ENCODE data around the gene PPM1M. TPM values are rescaled to one million over a fixed set of nuclear protein-coding genes. Genes with fewer than 3 reads are reported as not detected.

The PPM1M gene
- total RNA-seq, 1 experiment from 2014 or later, result 16.2 TPM

DNA sequence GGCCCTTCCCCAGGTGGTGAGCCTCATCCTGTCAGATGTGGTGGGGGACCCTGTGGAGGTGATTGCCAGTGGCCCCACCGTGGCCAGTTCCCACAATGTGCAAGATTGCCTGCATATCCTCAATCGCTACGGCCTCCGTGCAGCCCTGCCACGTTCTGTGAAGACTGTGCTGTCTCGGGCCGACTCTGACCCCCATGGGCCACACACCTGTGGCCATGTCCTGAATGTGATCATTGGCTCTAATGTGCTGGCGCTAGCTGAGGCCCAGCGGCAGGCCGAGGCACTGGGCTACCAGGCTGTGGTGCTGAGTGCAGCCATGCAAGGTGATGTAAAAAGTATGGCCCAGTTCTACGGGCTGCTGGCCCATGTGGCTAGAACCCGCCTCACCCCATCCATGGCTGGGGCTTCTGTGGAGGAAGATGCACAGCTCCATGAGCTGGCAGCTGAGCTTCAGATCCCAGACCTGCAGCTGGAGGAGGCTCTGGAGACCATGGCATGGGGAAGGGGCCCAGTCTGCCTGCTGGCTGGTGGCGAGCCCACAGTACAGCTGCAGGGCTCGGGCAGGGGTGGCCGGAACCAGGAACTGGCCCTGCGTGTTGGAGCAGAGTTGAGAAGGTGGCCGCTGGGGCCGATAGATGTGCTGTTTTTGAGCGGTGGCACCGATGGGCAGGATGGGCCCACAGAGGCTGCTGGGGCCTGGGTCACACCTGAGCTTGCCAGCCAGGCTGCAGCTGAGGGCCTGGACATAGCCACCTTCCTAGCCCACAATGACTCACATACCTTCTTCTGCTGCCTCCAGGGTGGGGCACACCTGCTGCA is 46.9 kb downstream of the PPM1M start:
- Histone ChIP-seq H3K27ac (no peak overlapping the region), H3K4me1 (replicated peaks; ENCODE audit: insufficient read depth) (peaks cover 7% of the 10 kb centered on the region; the same call in 1 of the 2 replicates), H3K36me3 (ENCODE audit: low read depth) (no peaks in the 10 kb centered on the region), H3K4me2 (no peak overlapping the region), H3K9me3 (ENCODE audit: insufficient read depth, low read depth) (no peaks in the 10 kb centered on the region), H3F3A (ENCODE audit: insufficient read depth, low read depth) (no peaks in the 10 kb centered on the region), H3K9me2 (ENCODE audit: insufficient read depth) (no peaks in the 10 kb centered on the region), H3K4me3 (no peak overlapping the region), H2AFZ (no peak overlapping the region), H3K27me3 (ENCODE audit: insufficient read depth, low read depth) (no peaks in the 10 kb centered on the region), H3K79me2 (ENCODE audit: low read depth) (peaks cover 6% of the 10 kb centered on the region; the same call in 1 of the 2 replicates), H4K20me1 (ENCODE audit: insufficient read depth) (no peaks in the 10 kb centered on the region)
- DNase-seq, result no peak
- ChIA-PET CTCF (interaction anchor here (0.5 to 1.4 kb wide), 3 partner anchors 47 to 157 kb away, joined by 5 to 17 read pairs (median 6); no protein-coding TSS in a partner anchor), POLR2A (ENCODE audit: unreplicated experiment) (no interaction called here)
- intact Hi-C loops (cut with micrococcal nuclease; ENCODE audit: unreplicated experiment), result loop anchor here (5.0 kb wide), 1 partner anchor 95 kb away; no protein-coding TSS in a partner anchor
- TF ChIP-seq EZH2 (IDR thresholded peaks at IDR 0.05; ENCODE audit: low read depth), result no peak
- TF ChIP-seq, protein P1, sequence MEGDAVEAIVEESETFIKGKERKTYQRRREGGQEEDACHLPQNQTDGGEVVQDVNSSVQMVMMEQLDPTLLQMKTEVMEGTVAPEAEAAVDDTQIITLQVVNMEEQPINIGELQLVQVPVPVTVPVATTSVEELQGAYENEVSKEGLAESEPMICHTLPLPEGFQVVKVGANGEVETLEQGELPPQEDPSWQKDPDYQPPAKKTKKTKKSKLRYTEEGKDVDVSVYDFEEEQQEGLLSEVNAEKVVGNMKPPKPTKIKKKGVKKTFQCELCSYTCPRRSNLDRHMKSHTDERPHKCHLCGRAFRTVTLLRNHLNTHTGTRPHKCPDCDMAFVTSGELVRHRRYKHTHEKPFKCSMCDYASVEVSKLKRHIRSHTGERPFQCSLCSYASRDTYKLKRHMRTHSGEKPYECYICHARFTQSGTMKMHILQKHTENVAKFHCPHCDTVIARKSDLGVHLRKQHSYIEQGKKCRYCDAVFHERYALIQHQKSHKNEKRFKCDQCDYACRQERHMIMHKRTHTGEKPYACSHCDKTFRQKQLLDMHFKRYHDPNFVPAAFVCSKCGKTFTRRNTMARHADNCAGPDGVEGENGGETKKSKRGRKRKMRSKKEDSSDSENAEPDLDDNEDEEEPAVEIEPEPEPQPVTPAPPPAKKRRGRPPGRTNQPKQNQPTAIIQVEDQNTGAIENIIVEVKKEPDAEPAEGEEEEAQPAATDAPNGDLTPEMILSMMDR (conservative IDR thresholded peaks at IDR 0.05), result no peak
- no TSS peak for BruUV-seq (replicated peaks)

DNA sequence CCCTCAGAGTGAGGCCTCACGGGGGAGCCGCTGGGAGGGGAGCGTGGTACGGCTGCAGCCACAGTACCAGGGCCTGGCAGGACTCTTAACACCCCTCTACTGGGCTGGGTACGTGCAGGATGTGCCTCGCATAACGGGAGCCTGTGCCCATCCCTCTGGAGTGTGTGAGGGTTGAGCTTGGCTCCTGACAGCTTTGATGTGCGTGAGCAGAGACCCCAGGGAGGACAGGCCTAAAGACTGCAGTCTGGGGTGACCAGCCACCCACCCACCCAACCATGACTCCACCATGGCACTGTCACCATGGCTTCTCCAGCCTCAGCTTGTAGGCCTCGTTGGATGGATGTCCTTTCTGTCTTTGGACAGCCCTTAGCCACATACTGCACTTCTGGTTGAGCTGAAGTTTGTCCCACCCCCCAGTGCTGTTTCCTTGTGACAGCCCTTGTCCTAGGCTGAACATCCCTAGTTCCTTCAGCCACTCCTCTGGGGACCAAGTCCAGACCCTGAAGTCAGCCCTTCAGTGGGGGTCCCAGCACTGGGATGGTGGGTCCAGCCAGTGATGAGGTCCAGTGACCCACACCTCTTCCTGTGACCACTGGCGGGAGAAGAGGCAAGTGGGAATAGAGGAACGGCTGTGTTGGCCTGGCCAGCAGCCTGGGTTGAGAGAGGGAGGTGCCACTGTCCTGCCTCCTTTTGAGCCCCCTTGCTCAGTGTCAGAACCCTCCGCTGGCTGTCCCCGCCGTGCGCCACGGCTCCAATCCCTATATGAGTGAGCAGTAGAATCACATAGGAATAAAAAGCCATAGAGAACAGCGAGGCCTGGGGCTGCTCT is 48.1 kb downstream of the PPM1M start:
- Histone ChIP-seq H2AFZ (no peak overlapping the region), H3F3A (ENCODE audit: insufficient read depth, low read depth) (no peaks in the 10 kb centered on the region), H4K20me1 (ENCODE audit: insufficient read depth) (no peaks in the 10 kb centered on the region), H3K4me1 (replicated peaks; ENCODE audit: insufficient read depth) (peaks cover 4% of the 10 kb centered on the region; the same call in 1 of the 2 replicates), H3K27ac (no peak overlapping the region), H3K4me3 (no peak overlapping the region), H3K9me3 (ENCODE audit: insufficient read depth, low read depth) (no peaks in the 10 kb centered on the region), H3K27me3 (ENCODE audit: insufficient read depth, low read depth) (no peaks in the 10 kb centered on the region), H3K9me2 (ENCODE audit: insufficient read depth) (no peaks in the 10 kb centered on the region), H3K4me2 (no peak overlapping the region), H3K79me2 (ENCODE audit: low read depth) (peaks cover 1% of the 10 kb centered on the region; the same call in 1 of the 2 replicates), H3K36me3 (ENCODE audit: low read depth) (no peaks in the 10 kb centered on the region)
- CTCF ChIA-PET, result no interaction called here
- no peak for TF ChIP-seq EZH2 (IDR thresholded peaks at IDR 0.05; ENCODE audit: low read depth)
- TF ChIP-seq, protein P1 (conservative IDR thresholded peaks at IDR 0.05), result no peak
- POLR2A ChIA-PET (ENCODE audit: unreplicated experiment), result no interaction called here
- no TSS peak for BruUV-seq (replicated peaks)
- DNase-seq, result no peak
- intact Hi-C loops (cut with micrococcal nuclease; ENCODE audit: unreplicated experiment), result loop anchor here (5.0 kb wide), 1 partner anchor 94 kb away; no protein-coding TSS in a partner anchor

DNA sequence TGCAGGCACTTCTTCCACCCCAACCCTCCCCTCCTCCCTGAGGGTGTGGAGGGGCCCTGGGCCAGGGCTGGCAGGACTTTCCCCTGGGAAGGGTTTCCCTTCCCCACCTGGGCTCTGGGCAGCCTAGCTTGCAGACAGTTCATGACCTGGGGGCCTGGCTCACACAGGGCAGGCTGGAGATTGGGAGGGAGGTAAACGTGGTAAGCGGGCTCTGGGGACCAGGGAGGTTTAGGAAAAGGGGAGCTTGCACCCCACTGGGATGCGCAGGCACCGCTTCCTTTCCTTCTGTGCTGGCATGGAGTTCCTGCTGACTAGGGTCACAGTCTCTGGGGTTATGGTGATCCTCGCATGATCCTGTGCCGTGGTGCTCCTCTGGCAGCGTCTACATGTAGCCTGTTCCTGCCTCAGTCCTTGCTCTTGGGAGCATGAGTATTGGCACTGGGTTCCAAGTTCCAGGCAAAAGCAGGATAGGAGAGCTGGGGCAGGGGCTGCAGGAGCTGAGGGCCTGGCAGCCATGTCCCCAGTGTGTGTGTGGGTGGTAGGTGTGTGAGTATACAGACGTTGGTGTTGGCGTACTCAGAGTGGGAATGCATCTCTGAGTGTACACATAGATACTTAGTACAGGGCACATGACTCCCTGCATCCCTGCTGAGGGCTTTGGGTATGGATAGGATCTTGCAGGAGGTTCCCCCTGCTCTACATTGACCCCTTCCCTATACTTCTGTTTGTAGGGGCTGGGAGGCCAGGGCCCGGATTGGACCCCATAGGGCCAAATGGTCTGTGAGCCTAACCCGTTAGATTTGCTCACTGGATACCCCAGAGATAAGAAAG is 49.0 kb downstream of the PPM1M start:
- H3K27ac ChIP-seq, result no peak overlapping the region
- no peak overlapping the region for H3K4me2 ChIP-seq
- intact Hi-C loops (cut with micrococcal nuclease; ENCODE audit: unreplicated experiment), result loop anchor here (5.0 kb wide), 1 partner anchor 93 kb away; no protein-coding TSS in a partner anchor
- no peaks in the 10 kb centered on the region for H4K20me1 ChIP-seq (ENCODE audit: insufficient read depth)
- POLR2A ChIA-PET (ENCODE audit: unreplicated experiment), result interaction anchor here (0.6 kb wide), 1 partner anchor 625 kb away, joined by 3 read pairs; no protein-coding TSS in a partner anchor
- H3K9me3 ChIP-seq (ENCODE audit: insufficient read depth, low read depth), result no peaks in the 10 kb centered on the region
- no TSS peak for BruUV-seq (replicated peaks)
- H3K4me1 ChIP-seq (replicated peaks; ENCODE audit: insufficient read depth), result no peaks in the 10 kb centered on the region
- CTCF ChIA-PET, result no interaction called here
- H3K79me2 ChIP-seq (ENCODE audit: low read depth), result no peaks in the 10 kb centered on the region
- H3K27me3 ChIP-seq (ENCODE audit: insufficient read depth, low read depth), result no peaks in the 10 kb centered on the region
- TF ChIP-seq, protein P1 (conservative IDR thresholded peaks at IDR 0.05), result no peak
- TF ChIP-seq EZH2 (IDR thresholded peaks at IDR 0.05; ENCODE audit: low read depth), result no peak
- H3K36me3 ChIP-seq (ENCODE audit: low read depth), result no peaks in the 10 kb centered on the region
- no peak overlapping the region for H2AFZ ChIP-seq
- H3K4me3 ChIP-seq, result no peak overlapping the region
- no peaks in the 10 kb centered on the region for H3F3A ChIP-seq (ENCODE audit: insufficient read depth, low read depth)
- H3K9me2 ChIP-seq (ENCODE audit: insufficient read depth), result no peaks in the 10 kb centered on the region
- DNase-seq, result no peak
